GM21825 (cell line): ENCODE data around the gene DNAH17.
A peak's percentile ranks its signal among the peaks of the same experiment; 100 is the strongest.
"Not testable (repeated sequence)": the region's sequence is repeated elsewhere in the genome, so short reads cannot be mapped to it uniquely, and the experiment has no call there.

Experiments
- ATAC-seq: cut with Tn5 transposase; IDR thresholded peaks from one replicate; pipeline ENCODE4 v1.9.1; 2021; ENCODE audit warnings: mild to moderate bottlenecking, moderate library complexity; ENCODE audit not compliant: unreplicated experiment

Gene DNAH17

DNA sequence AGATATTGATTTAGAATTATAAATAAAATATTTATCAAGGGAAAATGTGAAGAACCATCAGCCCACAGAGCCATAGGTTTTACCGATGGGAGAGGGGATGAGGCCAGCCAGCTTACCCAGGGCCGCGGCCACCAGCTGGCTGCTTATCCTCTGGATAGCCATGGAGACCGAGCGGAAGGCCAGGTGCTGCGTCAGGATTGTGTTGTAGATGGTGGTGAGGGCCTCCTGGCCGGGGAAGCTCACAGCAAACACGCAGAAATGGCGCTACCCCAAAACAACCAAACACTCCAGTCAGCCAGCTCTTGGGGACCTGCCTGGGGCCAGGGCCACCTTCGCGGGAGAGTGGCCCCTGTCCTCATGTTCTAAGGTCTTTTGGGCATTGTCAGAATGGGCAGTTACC, 97.8 kb downstream of the DNAH17 start:
- ATAC-seq, result no peak

DNA sequence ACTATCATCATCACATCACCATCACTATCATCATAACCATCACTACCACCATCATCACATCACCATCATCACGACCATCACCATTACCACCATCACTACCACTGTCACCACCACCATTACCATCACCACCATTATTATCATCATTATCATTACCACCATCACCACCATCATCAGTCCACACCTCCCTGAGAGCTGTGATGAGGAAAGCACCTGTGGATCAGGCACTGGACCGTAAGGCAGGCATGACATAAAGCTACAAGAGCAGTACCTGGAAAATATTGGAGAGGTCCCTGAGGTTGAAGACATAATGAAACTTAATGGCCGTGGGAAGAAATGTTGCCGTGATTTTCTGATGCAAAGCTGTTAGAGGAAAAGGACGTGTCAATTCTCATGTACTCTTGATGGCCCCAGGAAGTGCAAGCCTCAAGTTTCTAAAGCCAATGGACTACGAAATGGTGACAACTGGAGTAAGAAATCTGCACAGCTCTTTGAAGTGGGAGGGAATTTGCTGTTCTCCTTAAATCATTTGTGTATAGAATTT, 98.4 kb downstream of the DNAH17 start:
- no peak for ATAC-seq

GRCh38 chr17:78477913-78478756, 99.1 kb downstream of the DNAH17 start:
- ATAC-seq, result no peak

DNA sequence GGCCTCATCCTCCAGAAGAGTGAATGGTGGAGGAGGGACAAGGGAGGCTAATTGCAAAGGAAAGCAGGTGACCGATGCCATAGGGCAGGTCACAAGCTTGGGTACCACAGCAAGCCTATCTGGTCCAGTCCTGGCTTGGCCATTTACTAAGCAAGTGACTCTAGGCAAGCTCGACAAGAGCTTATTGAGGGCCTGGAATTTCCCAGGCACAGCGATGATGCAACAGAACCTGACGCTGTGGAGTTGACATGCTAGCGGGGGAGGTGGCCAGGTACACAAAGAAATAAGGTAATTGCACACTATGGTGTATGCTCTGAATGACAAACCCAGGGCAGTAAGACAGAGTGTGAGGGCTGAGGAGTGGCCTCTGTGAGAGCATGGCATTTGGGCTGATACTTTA, 100.2 kb downstream of the DNAH17 start:
- no peak for ATAC-seq

- ATAC-seq, result no peak
Observed at GRCh38 chr17:78476149-78476548, 101.0 kb downstream of the DNAH17 start.

- no peak for ATAC-seq
Observed at GRCh38 chr17:78475211-78475610, 102.0 kb downstream of the DNAH17 start.

DNA sequence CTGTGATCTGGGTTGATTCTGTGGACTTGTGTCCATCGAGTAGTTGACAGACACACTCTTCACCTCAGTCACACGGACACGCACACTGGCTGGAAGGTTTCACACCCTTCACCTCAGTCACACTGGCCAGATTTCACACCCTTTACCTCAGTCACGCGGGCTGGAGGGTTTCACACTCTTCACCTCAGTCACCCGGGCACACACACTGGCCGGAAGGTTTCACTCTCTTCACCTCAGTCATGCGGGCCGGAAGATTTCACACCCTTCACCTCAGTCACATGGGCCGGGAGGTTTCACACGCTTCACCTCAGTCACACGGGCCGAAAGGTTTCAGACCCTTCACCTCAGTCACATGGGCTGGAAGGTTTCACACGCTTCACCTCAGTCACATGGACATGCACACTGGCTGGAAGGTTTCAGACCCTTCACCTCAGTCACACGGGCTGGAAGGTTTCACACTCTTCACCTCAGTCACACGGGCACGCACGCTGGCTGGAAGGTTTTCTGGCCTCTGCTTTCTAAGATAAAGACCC, 102.5 kb downstream of the DNAH17 start:
- ATAC-seq, result peak; percentile 57

DNA sequence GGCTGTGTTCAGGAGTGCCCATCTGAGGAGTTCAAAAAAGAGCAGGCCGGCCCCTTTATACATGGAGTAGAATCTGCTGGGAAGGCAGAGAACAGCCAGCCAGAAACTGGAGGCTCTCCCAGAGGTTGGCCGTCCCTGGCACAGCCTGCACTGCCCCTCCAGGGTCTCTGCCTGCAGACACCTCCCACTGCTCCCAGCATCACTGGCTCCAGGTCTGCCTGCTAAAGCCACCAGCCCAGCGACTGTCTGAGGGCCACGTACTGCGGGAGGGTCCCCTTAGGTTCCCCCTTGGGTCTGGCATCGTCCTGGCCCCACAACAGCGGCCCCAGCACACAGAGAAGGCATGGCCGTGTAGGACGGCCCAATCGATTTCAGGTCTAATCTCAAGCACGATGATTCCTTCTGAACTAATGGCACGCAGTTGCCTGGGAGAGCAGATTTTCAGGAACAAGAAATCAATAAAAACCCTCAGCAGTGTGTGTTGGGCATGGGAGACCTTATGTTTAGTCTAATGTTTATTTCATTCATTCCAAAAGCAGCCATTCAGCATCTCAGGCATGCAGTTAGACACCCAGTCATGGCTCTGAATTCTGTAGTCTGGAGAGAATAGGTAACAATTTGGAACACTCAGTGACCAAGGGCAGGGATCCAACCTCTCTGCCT, 103.1 kb downstream of the DNAH17 start:
- no peak for ATAC-seq

GRCh38 chr17:78472035-78472905, 104.9 kb downstream of the DNAH17 start:
- no peak for ATAC-seq

GRCh38 chr17:78471635-78472034, 105.6 kb downstream of the DNAH17 start:
- ATAC-seq, result no peak

DNA sequence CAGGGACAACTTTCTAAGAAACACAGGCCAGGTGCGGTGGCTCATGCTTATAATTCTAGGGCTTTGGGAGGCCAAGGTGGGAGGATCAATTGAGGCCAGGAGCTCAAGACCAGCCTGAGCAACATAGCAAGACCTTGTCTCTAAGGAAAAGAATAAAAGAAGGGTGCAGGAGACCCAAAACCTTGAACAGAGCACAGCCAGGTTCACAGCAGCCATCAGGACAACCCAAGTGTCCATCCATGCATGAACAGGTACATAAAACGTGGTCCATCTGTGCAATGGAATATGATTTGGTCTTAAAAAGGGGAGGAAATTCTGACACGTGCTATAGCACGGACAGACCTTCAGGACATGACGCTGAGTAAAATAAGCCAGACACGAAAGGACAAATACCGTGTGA, 107.8 kb downstream of the DNAH17 start:
- no peak for ATAC-seq

- no peak for ATAC-seq
Observed at GRCh38 chr17:78468366-78468765, 108.8 kb downstream of the DNAH17 start.

GRCh38 chr17:78466786-78467715, 110.1 kb downstream of the DNAH17 start:
- no peak for ATAC-seq

GRCh38 chr17:78466109-78466785, 110.9 kb downstream of the DNAH17 start:
- not testable (repeated sequence) for ATAC-seq

DNA sequence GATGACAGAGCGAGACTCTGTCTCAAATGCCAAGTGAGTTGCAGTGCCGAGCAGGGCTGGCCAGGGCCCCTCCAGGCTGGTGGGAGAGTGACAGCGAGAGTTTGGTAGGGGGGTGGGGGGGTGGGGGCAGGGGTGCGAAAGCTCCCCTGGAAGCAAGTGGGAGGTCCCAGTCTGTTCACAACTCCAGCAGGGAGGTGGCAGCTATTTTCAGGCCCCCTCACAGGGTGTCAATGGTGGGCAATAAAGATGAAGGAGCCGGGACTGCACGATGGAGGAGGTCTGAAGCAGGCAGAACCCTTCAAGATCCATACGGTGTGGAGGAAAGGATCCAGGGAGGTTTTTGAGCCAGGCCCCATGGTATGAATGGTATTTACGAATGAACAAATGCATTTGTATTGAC, 115.0 kb downstream of the DNAH17 start:
- ATAC-seq, result no peak

GRCh38 chr17:78461799-78462053, 115.5 kb downstream of the DNAH17 start:
- no peak for ATAC-seq

GRCh38 chr17:78460951-78461798, 116.0 kb downstream of the DNAH17 start:
- no peak for ATAC-seq

DNA sequence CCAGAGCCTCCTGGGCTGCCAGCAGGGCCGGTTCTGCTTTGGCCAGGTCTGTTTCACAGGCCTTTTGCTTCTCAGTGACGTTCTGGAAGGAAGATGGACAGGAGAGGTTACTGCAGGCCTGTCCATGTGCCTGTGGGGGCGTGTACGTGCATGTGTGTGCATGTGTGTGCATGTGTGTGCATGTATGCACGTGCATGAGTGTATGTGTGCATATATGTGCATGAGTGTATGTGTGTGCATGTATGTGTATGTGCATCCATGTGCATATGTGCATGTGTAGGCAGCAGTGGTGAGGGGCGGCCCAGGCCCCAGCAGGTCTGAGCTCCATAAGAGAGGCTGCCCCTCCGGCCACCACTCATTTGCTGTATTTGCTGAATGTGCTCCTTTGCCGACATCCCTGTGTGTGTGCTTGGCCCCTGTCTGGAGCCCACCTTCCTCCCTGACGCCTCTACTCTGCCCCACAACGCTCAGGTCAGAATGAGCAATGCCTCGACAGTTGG, 117.0 kb downstream of the DNAH17 start:
- ATAC-seq, result no peak
